Neural progenitor cell (in vitro differentiated cells): ENCODE results near the gene EEF1A1. TPM values are rescaled to one million over a fixed set of nuclear protein-coding genes. Genes with fewer than 3 reads are reported as not detected.

Experiments used
- DNase-seq: peaks from one replicate; pipeline ENCODE4 v3.0.0-alpha.2; 2016; ENCODE audit warnings: low spot score
- H2AFZ ChIP-seq: fragments of 200-600 bp; sonication (generic); replicated peaks from 2 replicates; pipeline ENCODE4 v1.6.1; 2016; ENCODE audit warnings: antibody characterized with exemption
- H3F3A ChIP-seq: fragments of 200-600 bp; sonication (generic); 2 replicates; pipeline ENCODE4 v1.6.1; 2016; ENCODE audit warnings: antibody characterized with exemption, low read depth
- H3K27ac ChIP-seq: fragments of 200-600 bp; sonication (generic); 2 replicates; pipeline ENCODE4 v1.5.1; 2016; ENCODE audit warnings: mild to moderate bottlenecking
- H3K27me3 ChIP-seq: fragments of 200-600 bp; sonication (generic); 2 replicates; pipeline ENCODE4 v1.6.1; 2016; ENCODE audit warnings: mild to moderate bottlenecking, moderate library complexity
- H3K36me3 ChIP-seq: fragments of 200-600 bp; sonication (generic); 2 replicates; pipeline ENCODE4 v1.5.1; 2016
- H3K4me1 ChIP-seq: fragments of 200-600 bp; sonication (generic); 2 replicates; pipeline ENCODE4 v1.6.1; 2016; ENCODE audit warnings: mixed run types
- H3K4me2 ChIP-seq: fragments of 200-600 bp; sonication (generic); 2 replicates; pipeline ENCODE4 v1.6.1; 2016
- H3K4me3 ChIP-seq: fragments of 200-600 bp; sonication (generic); 2 replicates; pipeline ENCODE4 v1.5.1; 2016
- H3K79me2 ChIP-seq: fragments of 200-600 bp; sonication (generic); 2 replicates; pipeline ENCODE4 v1.6.1; 2016; ENCODE audit warnings: low read depth
- H3K9ac ChIP-seq: fragments of 200-600 bp; sonication (generic); 2 replicates; pipeline ENCODE4 v1.6.1; 2016
- H3K9me3 ChIP-seq: fragments of 200-600 bp; sonication (generic); 2 replicates; pipeline ENCODE4 v1.5.1; 2016; ENCODE audit warnings: low read depth
- H4K20me1 ChIP-seq: fragments of 200-600 bp; sonication (generic); 2 replicates; pipeline ENCODE4 v1.6.1; 2016; ENCODE audit warnings: low read depth
- H3K27ac Mint-ChIP-seq: 3 replicates; pipeline ENCODE4 v1.8.0; 2021; ENCODE audit warnings: mixed read lengths
- H3K27me3 Mint-ChIP-seq: 2 replicates; pipeline ENCODE4 v1.8.0; 2022; ENCODE audit warnings: low read depth, mild to moderate bottlenecking, inconsistent platforms, moderate library complexity, mixed read lengths; ENCODE audit not compliant: insufficient read depth
- H3K36me3 Mint-ChIP-seq: 3 replicates; pipeline ENCODE4 v1.8.0; 2021; ENCODE audit warnings: mixed read lengths
- H3K4me1 Mint-ChIP-seq: 3 replicates; pipeline ENCODE4 v1.8.0; 2021; ENCODE audit warnings: mixed read lengths
- H3K4me3 Mint-ChIP-seq: 3 replicates; pipeline ENCODE4 v1.8.0; 2021; ENCODE audit warnings: mild to moderate bottlenecking, moderate library complexity, mixed read lengths
- H3K9me3 Mint-ChIP-seq: 3 replicates; pipeline ENCODE4 v1.8.0; 2020; ENCODE audit warnings: mixed read lengths
- EZH2 ChIP-seq: fragments of 200-600 bp; sonication (generic); IDR thresholded peaks from 2 replicates; pipeline ENCODE4 v1.6.1; 2017; ENCODE audit warnings: antibody characterized with exemption, mild to moderate bottlenecking, moderate library complexity
- EZH2phosphoT487 ChIP-seq: fragments of 200-600 bp; sonication (generic); IDR thresholded peaks from 2 replicates; pipeline ENCODE4 v1.6.1; 2017; ENCODE audit warnings: antibody characterized with exemption
- total RNA-seq: library from RNA; depleted of rRNA; stranded (reverse); fragments of >200 nt; gene quantifications from 2 replicates; pipeline ENCODE4 v1.2.3, GENCODE V29; 2015; ENCODE audit warnings: low replicate concordance
- TF ChIP-seq, protein P1 (sequence below): fragments of 200-600 bp; sonication (generic); IDR thresholded peaks from 2 replicates; pipeline ENCODE4 v1.5.1; 2017; ENCODE audit warnings: antibody characterized with exemption, mild to moderate bottlenecking

The EEF1A1 gene
- total RNA-seq, 1 donor from 2014 or later: 19,891 TPM

DNA sequence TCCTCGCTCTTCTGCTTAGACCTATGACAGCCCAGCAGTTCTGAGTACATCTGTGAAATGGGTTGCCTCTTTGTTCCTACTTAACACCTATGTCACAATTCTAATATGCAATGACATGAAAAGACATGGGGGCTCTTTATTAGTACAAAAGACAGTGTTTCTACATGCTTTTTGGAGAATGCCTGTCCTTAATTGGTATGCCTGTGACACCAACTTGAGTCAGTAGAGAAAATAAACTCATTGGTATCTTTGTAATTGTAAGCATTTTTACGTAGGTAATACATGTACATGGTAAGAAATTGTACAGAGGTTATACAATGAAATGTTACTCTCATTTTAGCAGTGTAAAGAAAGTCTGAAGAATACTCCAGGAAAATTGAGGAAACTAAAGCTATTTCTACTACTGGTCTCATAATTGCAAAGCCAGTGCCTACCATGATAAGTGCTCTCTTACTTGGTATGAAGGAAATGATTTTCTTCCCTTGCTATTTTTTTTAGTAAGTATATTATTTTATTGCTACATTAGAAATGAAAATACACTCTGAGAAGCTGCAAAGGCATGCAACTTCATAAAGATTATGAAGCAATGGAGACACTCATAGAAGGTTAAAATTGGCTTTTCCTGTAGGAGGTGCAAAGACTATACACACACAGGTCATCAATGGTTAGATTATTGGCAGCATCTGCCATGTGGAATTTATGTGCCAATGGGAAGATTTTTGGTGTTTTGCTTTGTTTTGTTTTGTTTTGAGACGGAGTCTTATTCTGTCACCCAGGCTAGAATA, 4.9 kb upstream of the EEF1A1 start:
- H3K36me3 Mint-ChIP-seq: peaks cover 3% of the 10 kb centered on the region
- H2AFZ ChIP-seq: no peak overlapping the region

GRCh38 chr6:73523434-73524123, 2.7 kb upstream of the EEF1A1 start:
- Histone ChIP-seq H3K79me2 (peaks cover 35% of the 10 kb centered on the region), H3K27me3 (no peaks in the 10 kb centered on the region), H4K20me1 (peaks cover 22% of the 10 kb centered on the region), H2AFZ (no peak overlapping the region), H3K4me1 (peaks cover 8% of the 10 kb centered on the region), H3K36me3 (peaks cover 9% of the 10 kb centered on the region), H3K4me2 (no peak overlapping the region), H3F3A (peaks cover 33% of the 10 kb centered on the region), H3K4me3 (peak overlapping the region; percentile 23), H3K27ac (no peak overlapping the region), H3K9ac (no peak overlapping the region), H3K9me3 (no peaks in the 10 kb centered on the region)
- Mint-ChIP-seq H3K4me3 (no peak overlapping the region), H3K36me3 (peaks cover 19% of the 10 kb centered on the region), H3K9me3 (no peaks in the 10 kb centered on the region), H3K4me1 (peaks cover 18% of the 10 kb centered on the region), H3K27ac (no peak overlapping the region), H3K27me3 (peaks cover 4% of the 10 kb centered on the region)
- TF ChIP-seq EZH2phosphoT487: no peak
- TF ChIP-seq, protein P1, sequence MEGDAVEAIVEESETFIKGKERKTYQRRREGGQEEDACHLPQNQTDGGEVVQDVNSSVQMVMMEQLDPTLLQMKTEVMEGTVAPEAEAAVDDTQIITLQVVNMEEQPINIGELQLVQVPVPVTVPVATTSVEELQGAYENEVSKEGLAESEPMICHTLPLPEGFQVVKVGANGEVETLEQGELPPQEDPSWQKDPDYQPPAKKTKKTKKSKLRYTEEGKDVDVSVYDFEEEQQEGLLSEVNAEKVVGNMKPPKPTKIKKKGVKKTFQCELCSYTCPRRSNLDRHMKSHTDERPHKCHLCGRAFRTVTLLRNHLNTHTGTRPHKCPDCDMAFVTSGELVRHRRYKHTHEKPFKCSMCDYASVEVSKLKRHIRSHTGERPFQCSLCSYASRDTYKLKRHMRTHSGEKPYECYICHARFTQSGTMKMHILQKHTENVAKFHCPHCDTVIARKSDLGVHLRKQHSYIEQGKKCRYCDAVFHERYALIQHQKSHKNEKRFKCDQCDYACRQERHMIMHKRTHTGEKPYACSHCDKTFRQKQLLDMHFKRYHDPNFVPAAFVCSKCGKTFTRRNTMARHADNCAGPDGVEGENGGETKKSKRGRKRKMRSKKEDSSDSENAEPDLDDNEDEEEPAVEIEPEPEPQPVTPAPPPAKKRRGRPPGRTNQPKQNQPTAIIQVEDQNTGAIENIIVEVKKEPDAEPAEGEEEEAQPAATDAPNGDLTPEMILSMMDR: no peak
- no peak for TF ChIP-seq EZH2
- DNase-seq: no peak

More for the DNA sequence above, 4.9 kb upstream of the EEF1A1 start:
- no peak overlapping the region for H3K27ac Mint-ChIP-seq
- Histone ChIP-seq H4K20me1 (peaks cover under 1% of the 10 kb centered on the region), H3K4me3 (no peak overlapping the region), H3K27me3 (no peaks in the 10 kb centered on the region), H3K9ac (no peak overlapping the region), H3K27ac (no peak overlapping the region), H3K9me3 (no peaks in the 10 kb centered on the region), H3K79me2 (peaks cover 13% of the 10 kb centered on the region), H3K4me1 (peaks cover 6% of the 10 kb centered on the region), H3K4me2 (no peak overlapping the region), H3K36me3 (no peaks in the 10 kb centered on the region), H3F3A (peaks cover 12% of the 10 kb centered on the region)
- H3K9me3 Mint-ChIP-seq: no peaks in the 10 kb centered on the region
- H3K27me3 Mint-ChIP-seq: peaks cover 2% of the 10 kb centered on the region
- TF ChIP-seq EZH2phosphoT487 (no peak), EZH2 (no peak)
- TF ChIP-seq, protein P1: no peak
- no peak for DNase-seq
- H3K4me3 Mint-ChIP-seq: no peak overlapping the region
- peaks cover 6% of the 10 kb centered on the region for H3K4me1 Mint-ChIP-seq

DNA sequence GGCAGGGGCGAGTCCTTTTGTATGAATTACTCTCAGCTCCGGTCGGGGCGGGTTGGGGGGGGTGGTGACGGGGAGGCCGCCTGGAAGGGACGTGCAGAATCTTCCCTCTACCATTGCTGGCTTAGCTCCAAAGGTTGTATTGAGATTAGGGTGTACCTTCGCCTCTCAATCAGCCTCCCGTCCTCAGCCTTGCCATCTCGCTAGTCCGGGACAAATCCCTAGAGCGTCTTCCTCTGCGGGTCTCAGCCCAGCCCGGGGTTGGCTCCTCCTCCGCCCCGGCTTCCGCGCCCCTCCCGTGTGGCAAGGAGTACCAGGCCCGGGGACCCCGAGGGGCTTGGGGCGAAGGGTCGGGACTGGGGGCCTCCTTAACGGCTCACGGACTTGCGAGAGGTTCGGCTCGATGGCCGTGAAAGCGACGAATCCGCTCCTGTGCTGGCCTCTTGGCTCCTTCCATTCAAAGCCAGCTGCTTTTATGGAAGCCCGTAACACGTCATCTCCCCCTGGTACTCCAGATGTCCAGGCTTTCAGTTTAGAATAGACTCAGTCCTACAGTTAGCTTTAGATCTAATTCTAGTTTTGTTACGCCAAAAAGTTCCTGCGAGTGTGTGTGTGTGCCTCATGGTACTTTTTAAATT, 636 bp upstream of the EEF1A1 start:
- peak overlapping the region; percentile 93 for H3K4me3 Mint-ChIP-seq
- no peaks in the 10 kb centered on the region for H3K9me3 Mint-ChIP-seq
- H3K27ac Mint-ChIP-seq: peak overlapping the region; percentile 99
- no peak for TF ChIP-seq EZH2phosphoT487
- no peak for TF ChIP-seq EZH2
- TF ChIP-seq, protein P1: no peak
- DNase-seq: no peak
- Histone ChIP-seq H3K4me2 (peak overlapping the region; percentile 79), H3K36me3 (peaks cover 20% of the 10 kb centered on the region), H4K20me1 (peaks cover 40% of the 10 kb centered on the region), H3K27ac (peak overlapping the region; percentile 96), H3K9ac (peak overlapping the region; percentile 63), H2AFZ (peak overlapping the region; percentile 53), H3K4me1 (peaks cover 17% of the 10 kb centered on the region), H3K9me3 (no peaks in the 10 kb centered on the region), H3K4me3 (peak overlapping the region; percentile 76), H3K27me3 (no peaks in the 10 kb centered on the region), H3F3A (peaks cover 51% of the 10 kb centered on the region), H3K79me2 (peaks cover 53% of the 10 kb centered on the region)
- peaks cover 30% of the 10 kb centered on the region for H3K36me3 Mint-ChIP-seq
- H3K4me1 Mint-ChIP-seq: peaks cover 32% of the 10 kb centered on the region
- H3K27me3 Mint-ChIP-seq: peaks cover 4% of the 10 kb centered on the region
